Nephron (organoid): Measurements from ENCODE around the gene ELL.

Experiments
- H3K27ac Mint-ChIP-seq, 3 experiments: 2 replicates each; pipeline ENCODE4 v1.8.0; 2020; ENCODE audit warnings: mixed read lengths in 3 of 3, mild to moderate bottlenecking in 2 of 3, moderate library complexity in 1 of 3
- H3K27me3 Mint-ChIP-seq: 2 replicates; pipeline ENCODE4 v1.8.0; 2021; ENCODE audit warnings: low read depth, mild to moderate bottlenecking, moderate library complexity, mixed read lengths
- H3K36me3 Mint-ChIP-seq: 2 replicates; pipeline ENCODE4 v1.8.0; 2020; ENCODE audit warnings: low read depth, mixed read lengths
- H3K4me1 Mint-ChIP-seq: 2 replicates; pipeline ENCODE4 v1.8.0; 2020; ENCODE audit warnings: mixed read lengths
- H3K4me3 Mint-ChIP-seq, 3 experiments: 2 replicates each; pipeline ENCODE4 v1.8.0; 2020; ENCODE audit warnings: mild to moderate bottlenecking in 3 of 3, mixed read lengths in 3 of 3, moderate library complexity in 2 of 3
- H3K9me3 Mint-ChIP-seq: 2 replicates; pipeline ENCODE4 v1.8.0; 2020; ENCODE audit warnings: mixed read lengths
- CTCF ChIP-seq, 3 experiments: fragments of 200-600 bp; sonication (generic); IDR thresholded peaks; one replicate each; pipeline ENCODE4 v1.5.0; 2021; ENCODE audit warnings: antibody characterized with exemption in 3 of 3; ENCODE audit not compliant: unreplicated experiment in 3 of 3

ELL gene

DNA sequence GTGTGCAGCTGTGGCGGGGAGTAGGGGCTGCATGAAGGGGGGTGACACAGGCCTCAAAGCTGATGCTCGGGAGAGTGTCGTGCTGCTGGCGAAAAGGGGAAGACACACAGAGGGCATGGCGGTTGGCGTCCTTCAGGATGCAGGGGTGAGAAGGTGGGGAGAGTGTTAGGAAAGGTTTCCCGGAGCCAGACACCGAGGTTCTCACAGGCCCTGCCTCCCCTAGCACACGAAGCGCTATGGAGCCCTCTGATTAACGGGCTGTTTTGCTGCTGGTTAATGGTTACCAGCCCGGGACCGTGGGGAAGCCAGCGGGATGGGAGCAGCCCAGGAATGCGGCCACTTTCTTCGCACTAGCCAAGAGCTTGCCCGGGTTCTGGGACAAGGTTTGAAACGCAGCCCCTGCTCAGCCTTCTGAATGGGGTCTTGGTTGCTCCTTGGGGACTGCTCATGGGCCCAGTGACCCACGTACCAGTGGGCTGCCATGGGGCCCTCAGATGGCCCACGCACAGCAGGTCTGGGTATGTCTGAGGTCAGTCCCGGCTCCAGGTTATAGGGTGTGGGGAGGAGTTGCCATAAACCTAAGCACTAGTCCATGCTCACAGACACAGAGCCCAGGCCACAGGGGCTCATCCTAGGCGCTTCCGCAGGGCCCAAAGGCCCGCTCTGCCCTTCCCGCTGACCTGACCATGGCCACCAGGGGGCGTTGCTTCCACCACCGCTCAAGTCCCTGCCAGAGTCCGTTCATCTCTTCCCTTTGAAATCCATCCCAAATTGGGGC is 52.6 kb downstream of the ELL start:
- no peaks in the 10 kb centered on the region for H3K27me3 Mint-ChIP-seq
- H3K27ac Mint-ChIP-seq: peak overlapping the region; percentile 40 to 78 (median 66)
- no peaks in the 10 kb centered on the region for H3K9me3 Mint-ChIP-seq
- peak; percentile 68 to 81 (median 79) for TF ChIP-seq CTCF (IDR thresholded peaks at IDR 0.05; ENCODE audit: unreplicated experiment in 3 of 3)
- H3K36me3 Mint-ChIP-seq: peaks cover 4% of the 10 kb centered on the region
- H3K4me3 Mint-ChIP-seq: no peak overlapping the region
- peaks cover 9% of the 10 kb centered on the region for H3K4me1 Mint-ChIP-seq

DNA sequence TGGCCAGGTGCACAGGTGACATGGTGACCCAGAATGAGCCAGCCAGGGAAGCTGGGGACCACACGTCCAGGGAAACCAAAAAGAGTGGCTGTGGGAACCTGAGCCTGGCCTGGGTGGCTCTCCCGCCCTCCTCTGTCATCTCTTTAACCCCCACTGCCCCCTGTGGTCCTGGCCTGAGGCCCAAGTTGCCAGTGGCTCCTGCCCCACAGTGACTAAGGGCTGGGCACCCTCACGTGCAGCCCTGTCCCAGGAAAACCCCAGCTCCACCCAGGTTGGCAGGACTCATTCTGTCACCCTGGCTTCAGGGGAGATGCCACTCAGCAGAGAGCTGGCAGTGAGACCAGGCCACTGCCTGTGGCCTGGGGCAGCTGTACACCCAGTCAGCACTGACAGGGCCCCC is 53.4 kb downstream of the ELL start:
- no peak for TF ChIP-seq CTCF (IDR thresholded peaks at IDR 0.05; ENCODE audit: unreplicated experiment in 3 of 3)
- peaks cover 11% of the 10 kb centered on the region for H3K4me1 Mint-ChIP-seq
- peak overlapping the region in 1 of 3 experiments; percentile 40 for H3K27ac Mint-ChIP-seq
- no peaks in the 10 kb centered on the region for H3K9me3 Mint-ChIP-seq
- no peaks in the 10 kb centered on the region for H3K27me3 Mint-ChIP-seq
- H3K36me3 Mint-ChIP-seq: peaks cover 4% of the 10 kb centered on the region
- no peak overlapping the region for H3K4me3 Mint-ChIP-seq

GRCh38 chr19:18467978-18468377 is 53.9 kb downstream of the ELL start:
- Mint-ChIP-seq H3K4me1 (peaks cover 11% of the 10 kb centered on the region), H3K27ac (peak overlapping the region in 2 of 3 experiments; percentile 14 to 19), H3K4me3 (no peak overlapping the region), H3K27me3 (no peaks in the 10 kb centered on the region), H3K9me3 (no peaks in the 10 kb centered on the region), H3K36me3 (peaks cover 6% of the 10 kb centered on the region)
- no peak for TF ChIP-seq CTCF (IDR thresholded peaks at IDR 0.05; ENCODE audit: unreplicated experiment in 3 of 3)

DNA sequence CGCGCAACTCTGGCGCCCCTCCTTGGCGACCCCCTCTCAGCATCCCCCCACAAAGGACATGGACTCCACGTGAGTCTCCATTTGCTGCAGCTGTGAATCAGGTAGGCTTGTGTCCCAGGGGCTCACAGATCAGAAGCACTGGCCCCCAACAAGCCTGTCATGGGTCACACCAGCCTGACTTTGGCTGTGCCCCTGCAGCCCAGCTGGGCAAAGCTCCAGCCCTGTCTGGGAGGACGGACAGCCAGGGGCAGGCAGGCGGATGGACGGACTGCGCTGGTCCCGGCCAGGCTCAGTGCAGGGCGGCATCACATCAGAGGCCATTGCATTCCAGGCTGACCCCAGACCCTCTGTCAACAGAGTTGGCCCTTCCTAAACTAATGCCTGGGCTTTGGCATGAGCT is 55.5 kb downstream of the ELL start:
- Mint-ChIP-seq H3K9me3 (no peaks in the 10 kb centered on the region), H3K36me3 (peaks cover 16% of the 10 kb centered on the region), H3K27ac (no peak overlapping the region), H3K4me1 (peaks cover 20% of the 10 kb centered on the region), H3K27me3 (no peaks in the 10 kb centered on the region), H3K4me3 (no peak overlapping the region)
- no peak for TF ChIP-seq CTCF (IDR thresholded peaks at IDR 0.05; ENCODE audit: unreplicated experiment in 3 of 3)

DNA sequence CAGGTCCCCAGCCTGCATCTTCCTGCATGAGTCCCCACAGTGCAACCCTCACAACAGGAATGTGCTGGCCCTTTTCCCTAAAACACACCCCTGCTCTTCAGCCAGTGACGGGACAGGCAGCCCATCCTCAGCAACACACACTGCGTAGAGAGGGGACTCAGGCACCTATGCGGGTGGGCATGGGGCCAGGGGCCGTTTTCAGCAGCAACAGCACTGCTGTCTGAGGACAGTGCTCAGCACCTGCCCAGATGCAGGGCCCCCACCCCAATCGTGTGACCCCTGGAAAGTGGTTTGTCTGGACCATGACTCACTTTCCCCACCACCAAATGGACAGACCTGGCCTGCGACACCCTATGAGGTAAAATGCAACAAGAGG is 55.9 kb downstream of the ELL start:
- H3K4me1 Mint-ChIP-seq: peaks cover 22% of the 10 kb centered on the region
- no peak for TF ChIP-seq CTCF (IDR thresholded peaks at IDR 0.05; ENCODE audit: unreplicated experiment in 3 of 3)
- no peaks in the 10 kb centered on the region for H3K27me3 Mint-ChIP-seq
- no peak overlapping the region for H3K27ac Mint-ChIP-seq
- H3K9me3 Mint-ChIP-seq: no peaks in the 10 kb centered on the region
- no peak overlapping the region for H3K4me3 Mint-ChIP-seq
- peaks cover 18% of the 10 kb centered on the region for H3K36me3 Mint-ChIP-seq
